ENCODE data around the gene GPR152. TPM values are rescaled to one million over a fixed set of nuclear protein-coding genes. Genes with fewer than 3 reads are reported as not detected.

Gene GPR152
- total RNA-seq, 1 donor from 2014 or later, result not detected

GRCh38 chr11:67448220-67448609, 4.3 kb downstream of the GPR152 start:
- Mint-ChIP-seq H3K27ac (ENCODE audit: unreplicated experiment) (no peak overlapping the region), H3K36me3 (ENCODE audit: low read depth, unreplicated experiment) (peaks cover 2% of the 10 kb centered on the region), H3K9me3 (ENCODE audit: unreplicated experiment) (no peaks in the 10 kb centered on the region), H3K4me3 (ENCODE audit: unreplicated experiment) (no peak overlapping the region), H3K4me1 (ENCODE audit: low read depth, unreplicated experiment) (no peaks in the 10 kb centered on the region), H3K27me3 (ENCODE audit: low read depth, unreplicated experiment) (peaks cover 11% of the 10 kb centered on the region)
- no peak overlapping the region for H3K9ac ChIP-seq (ENCODE audit: low read length)
- no peak overlapping the region for H3K4me2 ChIP-seq (ENCODE audit: low read length)
- no peaks in the 10 kb centered on the region for H4K20me1 ChIP-seq (ENCODE audit: insufficient read depth, low read length)
- H3K27me3 ChIP-seq (ENCODE audit: insufficient read depth, low read length), result no peaks in the 10 kb centered on the region
- no peak overlapping the region for H3K27ac ChIP-seq (ENCODE audit: low read depth, low read length)
- no peak overlapping the region for H2AFZ ChIP-seq (ENCODE audit: low read depth, low read length)
- no peak for TF ChIP-seq EZH2 (IDR thresholded peaks at IDR 0.05; ENCODE audit: insufficient read depth, low read length)
- TF ChIP-seq, protein P1, sequence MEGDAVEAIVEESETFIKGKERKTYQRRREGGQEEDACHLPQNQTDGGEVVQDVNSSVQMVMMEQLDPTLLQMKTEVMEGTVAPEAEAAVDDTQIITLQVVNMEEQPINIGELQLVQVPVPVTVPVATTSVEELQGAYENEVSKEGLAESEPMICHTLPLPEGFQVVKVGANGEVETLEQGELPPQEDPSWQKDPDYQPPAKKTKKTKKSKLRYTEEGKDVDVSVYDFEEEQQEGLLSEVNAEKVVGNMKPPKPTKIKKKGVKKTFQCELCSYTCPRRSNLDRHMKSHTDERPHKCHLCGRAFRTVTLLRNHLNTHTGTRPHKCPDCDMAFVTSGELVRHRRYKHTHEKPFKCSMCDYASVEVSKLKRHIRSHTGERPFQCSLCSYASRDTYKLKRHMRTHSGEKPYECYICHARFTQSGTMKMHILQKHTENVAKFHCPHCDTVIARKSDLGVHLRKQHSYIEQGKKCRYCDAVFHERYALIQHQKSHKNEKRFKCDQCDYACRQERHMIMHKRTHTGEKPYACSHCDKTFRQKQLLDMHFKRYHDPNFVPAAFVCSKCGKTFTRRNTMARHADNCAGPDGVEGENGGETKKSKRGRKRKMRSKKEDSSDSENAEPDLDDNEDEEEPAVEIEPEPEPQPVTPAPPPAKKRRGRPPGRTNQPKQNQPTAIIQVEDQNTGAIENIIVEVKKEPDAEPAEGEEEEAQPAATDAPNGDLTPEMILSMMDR (IDR thresholded peaks at IDR 0.05; ENCODE audit: insufficient read depth, low read depth, low read length), result no peak
- H3K4me1 ChIP-seq (ENCODE audit: insufficient read depth, low read length), result peaks cover 3% of the 10 kb centered on the region
- no peaks in the 10 kb centered on the region for H3K9me3 ChIP-seq (ENCODE audit: insufficient read depth, low read depth, low read length)
- DNase-seq (ENCODE audit: low read depth) (no peak), FAIRE-seq (no peak)
- H3K79me2 ChIP-seq (ENCODE audit: insufficient read depth, low read length), result no peaks in the 10 kb centered on the region
- H3K36me3 ChIP-seq (ENCODE audit: insufficient read depth, low read length), result no peaks in the 10 kb centered on the region
- no peak overlapping the region for H3K4me3 ChIP-seq (ENCODE audit: insufficient read depth, low read depth, low read length)

DNA sequence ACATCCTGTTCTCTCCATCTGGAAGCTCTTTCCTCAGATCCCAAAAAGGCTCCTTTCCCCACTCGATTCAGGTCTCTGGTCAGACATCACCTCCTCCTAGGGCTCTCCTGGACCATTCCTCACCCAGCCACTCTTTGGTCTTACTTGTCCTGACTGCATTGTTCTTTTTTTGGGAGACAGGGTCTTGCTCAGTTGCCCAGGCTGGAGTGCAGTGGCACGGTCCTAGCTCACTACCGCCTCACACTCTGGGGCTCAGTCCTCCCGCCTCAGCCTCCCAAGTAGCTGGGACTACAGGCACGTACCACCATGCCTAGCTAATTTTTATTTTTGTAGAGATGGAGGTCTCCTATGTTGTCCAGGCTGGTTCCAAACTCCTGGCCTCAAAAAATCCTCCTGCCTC, 7.0 kb downstream of the GPR152 start:
- no peak overlapping the region for H2AFZ ChIP-seq (ENCODE audit: low read depth, low read length)
- no peak for DNase-seq (ENCODE audit: low read depth)
- no peaks in the 10 kb centered on the region for H3K36me3 ChIP-seq (ENCODE audit: insufficient read depth, low read length)
- H3K4me1 ChIP-seq (ENCODE audit: insufficient read depth, low read length), result peaks cover 12% of the 10 kb centered on the region
- no peaks in the 10 kb centered on the region for H3K27me3 ChIP-seq (ENCODE audit: insufficient read depth, low read length)
- Mint-ChIP-seq H3K9me3 (ENCODE audit: unreplicated experiment) (no peaks in the 10 kb centered on the region), H3K36me3 (ENCODE audit: low read depth, unreplicated experiment) (no peaks in the 10 kb centered on the region), H3K27ac (ENCODE audit: unreplicated experiment) (no peak overlapping the region), H3K27me3 (ENCODE audit: low read depth, unreplicated experiment) (peaks cover 6% of the 10 kb centered on the region), H3K4me1 (ENCODE audit: low read depth, unreplicated experiment) (peaks cover 4% of the 10 kb centered on the region), H3K4me3 (ENCODE audit: unreplicated experiment) (no peak overlapping the region)
- no peaks in the 10 kb centered on the region for H3K9me3 ChIP-seq (ENCODE audit: insufficient read depth, low read depth, low read length)
- no peak overlapping the region for H3K4me3 ChIP-seq (ENCODE audit: insufficient read depth, low read depth, low read length)
- H3K4me2 ChIP-seq (ENCODE audit: low read length), result no peak overlapping the region
- peaks cover 18% of the 10 kb centered on the region for H4K20me1 ChIP-seq (ENCODE audit: insufficient read depth, low read length)
- H3K79me2 ChIP-seq (ENCODE audit: insufficient read depth, low read length), result peaks cover 15% of the 10 kb centered on the region
- H3K9ac ChIP-seq (ENCODE audit: low read length), result no peak overlapping the region
- H3K27ac ChIP-seq (ENCODE audit: low read depth, low read length), result no peak overlapping the region
- TF ChIP-seq EZH2 (IDR thresholded peaks at IDR 0.05; ENCODE audit: insufficient read depth, low read length), result no peak
- TF ChIP-seq, protein P1 (IDR thresholded peaks at IDR 0.05; ENCODE audit: insufficient read depth, low read depth, low read length), result no peak
- FAIRE-seq, result no peak

DNA sequence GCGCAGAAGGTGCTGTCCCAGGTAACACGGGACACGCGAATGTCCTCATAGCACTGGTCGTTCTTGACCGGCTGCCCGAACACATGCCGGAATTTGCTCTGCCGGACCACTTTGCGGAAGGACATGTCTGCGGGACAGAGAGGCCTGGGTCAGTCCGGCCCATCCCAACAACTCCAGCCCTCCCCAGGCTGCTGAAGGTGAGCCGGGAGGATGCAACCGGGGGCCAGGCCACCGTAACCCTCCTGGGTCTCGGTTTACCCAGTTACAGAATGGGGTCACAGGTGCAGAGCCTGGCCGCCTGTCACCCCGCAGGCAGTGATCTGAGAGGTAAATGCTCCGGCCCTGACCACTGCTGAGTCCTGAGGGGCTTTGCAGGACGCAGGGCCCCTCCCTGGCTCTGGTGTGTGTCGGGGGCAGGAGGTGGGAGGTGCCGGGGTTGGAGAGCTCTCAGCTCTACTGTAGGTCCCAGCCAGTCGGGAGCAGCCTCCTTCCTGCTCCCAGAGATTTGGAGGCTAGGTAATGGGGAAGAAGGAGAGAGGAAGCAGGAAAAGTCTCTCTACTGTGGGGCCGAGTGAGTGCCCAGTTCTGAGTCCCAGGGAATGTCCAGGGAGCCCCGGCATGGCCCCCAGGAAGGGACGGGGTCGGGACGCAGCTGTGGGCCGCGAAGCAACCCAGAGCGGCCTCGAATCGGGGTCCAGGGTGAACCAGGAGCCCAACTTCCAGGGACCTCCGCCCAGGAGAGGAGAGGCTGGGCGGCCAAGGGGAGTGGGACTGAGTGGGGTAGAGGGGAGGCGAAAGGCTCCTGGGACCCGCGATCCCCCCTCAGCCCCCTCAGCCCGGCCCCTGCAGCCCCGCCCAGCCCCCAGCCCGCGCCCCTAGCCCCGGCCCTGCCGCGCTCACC, 9.8 kb downstream of the GPR152 start:
- Histone ChIP-seq H2AFZ (ENCODE audit: low read depth, low read length) (peak overlapping the region; percentile 18), H3K4me3 (ENCODE audit: insufficient read depth, low read depth, low read length) (peak overlapping the region; percentile 80), H4K20me1 (ENCODE audit: insufficient read depth, low read length) (peaks cover 20% of the 10 kb centered on the region), H3K9me3 (ENCODE audit: insufficient read depth, low read depth, low read length) (no peaks in the 10 kb centered on the region), H3K27ac (ENCODE audit: low read depth, low read length) (peak overlapping the region; percentile 33), H3K79me2 (ENCODE audit: insufficient read depth, low read length) (peaks cover 15% of the 10 kb centered on the region), H3K9ac (ENCODE audit: low read length) (peak overlapping the region; percentile 88), H3K4me1 (ENCODE audit: insufficient read depth, low read length) (peaks cover 12% of the 10 kb centered on the region), H3K27me3 (ENCODE audit: insufficient read depth, low read length) (no peaks in the 10 kb centered on the region), H3K4me2 (ENCODE audit: low read length) (peak overlapping the region; percentile 97), H3K36me3 (ENCODE audit: insufficient read depth, low read length) (no peaks in the 10 kb centered on the region)
- DNase-seq (ENCODE audit: low read depth), result no peak
- Mint-ChIP-seq H3K4me1 (ENCODE audit: low read depth, unreplicated experiment) (peaks cover 9% of the 10 kb centered on the region), H3K9me3 (ENCODE audit: unreplicated experiment) (no peaks in the 10 kb centered on the region), H3K27ac (ENCODE audit: unreplicated experiment) (peak overlapping the region; percentile 87), H3K4me3 (ENCODE audit: unreplicated experiment) (peak overlapping the region; percentile 94), H3K27me3 (ENCODE audit: low read depth, unreplicated experiment) (peaks cover 4% of the 10 kb centered on the region), H3K36me3 (ENCODE audit: low read depth, unreplicated experiment) (peaks cover 1% of the 10 kb centered on the region)
- TF ChIP-seq, protein P1 (IDR thresholded peaks at IDR 0.05; ENCODE audit: insufficient read depth, low read depth, low read length), result no peak
- no peak for TF ChIP-seq EZH2 (IDR thresholded peaks at IDR 0.05; ENCODE audit: insufficient read depth, low read length)
- no peak for FAIRE-seq
